HepG2 (cell line): ENCODE results near the gene DGCR8. TPM values are rescaled to one million over a fixed set of nuclear protein-coding genes. Genes with fewer than 3 reads are reported as not detected.

Source experiments
- ATF7-NPFF ChIP-seq: sonication (generic); formaldehyde crosslinking; IDR thresholded peaks from 2 replicates; pipeline ENCODE4 v1.8.1; 2023; ENCODE audit warnings: mild to moderate bottlenecking, low read depth, missing genetic modification reagents, moderate library complexity
- BRD4 ChIP-seq: sonication (generic); formaldehyde crosslinking; IDR thresholded peaks from 2 replicates; pipeline ENCODE4 v1.4.0; 2020; ENCODE audit warnings: missing genetic modification reagents
- FIP1L1 ChIP-seq: fragments of 200-400 bp; formaldehyde crosslinking; IDR thresholded peaks from 2 replicates; pipeline ENCODE4 v1.6.1; 2018; ENCODE audit warnings: low read depth, mild to moderate bottlenecking, low read length, moderate library complexity, borderline replicate concordance; ENCODE audit not compliant: insufficient read depth
- HNRNPUL1 ChIP-seq: fragments of 200-400 bp; formaldehyde crosslinking; IDR thresholded peaks from 2 replicates; pipeline ENCODE4 v1.6.1; 2017; ENCODE audit warnings: low read depth, mild to moderate bottlenecking, low read length, moderate library complexity
- ISX ChIP-seq: sonication (generic); formaldehyde crosslinking; conservative IDR thresholded peaks from 2 replicates; pipeline ENCODE4 v1.5.0; 2020; ENCODE audit warnings: missing genetic modification reagents
- MIXL1 ChIP-seq: IDR thresholded peaks from 2 replicates; pipeline ENCODE4 v1.6.1; 2016
- SIN3B ChIP-seq: fragments of 150-350 bp; IDR thresholded peaks from 2 replicates; pipeline ENCODE4 v1.6.1; 2014; ENCODE audit warnings: low read length
- SOX13 ChIP-seq, 3 experiments: fragments of 450-650 bp in 1 of 3; sonication (generic) in 1 of 3; formaldehyde crosslinking in 1 of 3; IDR thresholded peaks in 2 of 3; conservative IDR thresholded peaks in 1 of 3; 2 replicates each; pipeline versions ENCODE4 v1.5.0 to v1.6.1; 2016 to 2020; ENCODE audit warnings: antibody characterized with exemption in 1 of 3, mild to moderate bottlenecking in 1 of 3, missing compliant biosample characterization in 1 of 3, missing genetic modification reagents in 1 of 3, moderate library complexity in 1 of 3
- TAF1 ChIP-seq: sonication (generic); formaldehyde crosslinking; IDR thresholded peaks from 2 replicates; pipeline ENCODE4 v1.4.0; 2020; ENCODE audit warnings: missing genetic modification reagents
- TCF7 ChIP-seq: sonication (generic); IDR thresholded peaks from 2 replicates; pipeline ENCODE4 v1.6.1; 2016; ENCODE audit warnings: antibody characterized with exemption, low read depth
- USF2 ChIP-seq, 2 experiments: sonication (generic) in 1 of 2; formaldehyde crosslinking in 1 of 2; IDR thresholded peaks; 2 replicates each; pipeline versions ENCODE4 v1.5.1 to v1.6.1; 2011 to 2020; ENCODE audit warnings: borderline replicate concordance in 1 of 2, low read depth in 1 of 2, low read length in 1 of 2, mild to moderate bottlenecking in 1 of 2, missing genetic modification reagents in 1 of 2, moderate library complexity in 1 of 2
- ZNF232 ChIP-seq: sonication (generic); formaldehyde crosslinking; IDR thresholded peaks from 2 replicates; pipeline ENCODE4 v1.4.0; 2020; ENCODE audit warnings: missing genetic modification reagents, borderline replicate concordance
- ZNF329 ChIP-seq: sonication (generic); formaldehyde crosslinking; IDR thresholded peaks from 2 replicates; pipeline ENCODE4 v1.9.0; 2021; ENCODE audit warnings: low read depth, mild to moderate bottlenecking, missing genetic modification reagents
- ZNF343 ChIP-seq: sonication (generic); formaldehyde crosslinking; IDR thresholded peaks from 2 replicates; pipeline ENCODE4 v1.4.0; 2020; ENCODE audit warnings: mild to moderate bottlenecking, missing genetic modification reagents
- ZNF746 ChIP-seq: sonication (generic); formaldehyde crosslinking; IDR thresholded peaks from 2 replicates; pipeline ENCODE4 v1.8.0; 2022; ENCODE audit warnings: mild to moderate bottlenecking, missing genetic modification reagents
- ZNF75D ChIP-seq: sonication (generic); formaldehyde crosslinking; IDR thresholded peaks from 2 replicates; pipeline ENCODE4 v1.8.1; 2023; ENCODE audit warnings: missing genetic modification reagents, mild to moderate bottlenecking, borderline replicate concordance
- ZNF879 ChIP-seq: sonication (generic); formaldehyde crosslinking; IDR thresholded peaks from 2 replicates; pipeline ENCODE4 v1.8.1; 2023; ENCODE audit warnings: missing genetic modification reagents
- ZSCAN9 ChIP-seq: IDR thresholded peaks from 2 replicates; pipeline ENCODE4 v1.6.1; 2016; ENCODE audit warnings: borderline replicate concordance
- polyA plus RNA-seq, 8 experiments: library from polyadenylated mRNA; depleted of rRNA in 3 of 8; stranded (reverse) in 7 of 8; unstranded in 1 of 8; fragments of >200 nt; fragmentation: Illumina TruSeq in 4 of 8; extraction: Trizol in 4 of 8; gene quantifications; 2 replicates each; pipeline versions ENCODE4 v1.2.1 to v1.2.3, GENCODE V29; 2011 to 2016; ENCODE audit warnings: low read depth in 4 of 8, missing spikeins in 1 of 8, mixed read lengths in 1 of 8; ENCODE audit not compliant: insufficient read depth in 1 of 8
- total RNA-seq, 5 experiments: library from RNA; depleted of rRNA; stranded (reverse); fragments of >200 nt; fragmentation: Illumina TruSeq; extraction: Trizol; gene quantifications; 2 replicates each; pipeline ENCODE4 v1.2.3, GENCODE V29; 2016; ENCODE audit warnings: low read depth in 1 of 5
- TF ChIP-seq, protein P1 (sequence below): sonication (generic); formaldehyde crosslinking; IDR thresholded peaks from 2 replicates; pipeline ENCODE4 v1.9.0; 2021; ENCODE audit warnings: missing genetic modification reagents, mild to moderate bottlenecking, borderline replicate concordance
- TF ChIP-seq, protein P2 (sequence below): sonication (generic); formaldehyde crosslinking; IDR thresholded peaks from 2 replicates; pipeline ENCODE4 v1.9.0; 2022; ENCODE audit warnings: missing genetic modification reagents, mild to moderate bottlenecking, borderline replicate concordance

DGCR8 gene
- total and polyA plus RNA-seq, 2 of the 13 experiments (the other 11 are each of a cell fraction or from before 2014, with no cell fraction given): 10.2 to 23.2 TPM

DNA sequence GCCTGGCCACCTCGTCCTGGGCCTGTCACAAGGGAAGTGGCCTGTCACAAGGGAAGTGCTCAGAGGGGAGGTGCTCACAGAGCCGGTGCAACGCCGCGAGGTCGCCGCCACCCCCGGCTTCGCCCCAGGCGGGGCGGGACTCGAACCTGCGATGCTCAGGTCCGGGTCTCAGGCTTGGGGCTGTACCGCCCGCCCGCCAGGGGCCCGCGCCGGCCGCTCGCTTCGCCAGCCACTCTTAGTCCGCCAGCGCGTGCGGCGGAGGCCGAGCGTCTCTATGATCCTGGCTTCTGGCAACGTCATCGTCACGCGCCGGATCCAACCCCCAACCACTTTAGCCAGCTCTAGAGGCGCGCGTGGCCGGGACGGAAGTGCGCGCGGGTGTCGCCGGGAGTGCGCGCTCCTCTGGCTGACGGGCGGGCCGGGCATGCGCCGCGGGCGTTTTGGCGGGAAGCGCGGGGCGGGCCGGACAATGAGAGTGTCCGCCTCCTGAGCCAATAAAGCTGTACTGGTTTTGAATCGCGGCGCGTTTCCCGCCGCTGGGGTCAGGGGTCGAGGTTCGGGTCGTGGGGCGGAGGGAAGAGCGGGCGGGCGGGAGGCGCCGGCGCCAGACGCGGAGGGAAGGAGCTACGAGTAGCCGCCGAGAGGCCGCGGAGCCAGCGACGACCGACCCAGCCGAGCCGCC lies 37.1 kb downstream of the DGCR8 start, which contains the start of gene TRMT2A (continued):
- TF ChIP-seq USF2 (IDR thresholded peaks at IDR 0.05; ENCODE audit: low read depth, low read length) (no peak; the same call in 1 of the 2 replicates), USF2 (CRISPR knock-in tag; IDR thresholded peaks at IDR 0.05; ENCODE audit: borderline replicate concordance) (0 out of 2 replicates have a peak, but pooled peaks have one; percentile 26), SOX13 (IDR thresholded peaks at IDR 0.05) (no peak), SOX13 (CRISPR knock-in tag; conservative IDR thresholded peaks at IDR 0.05 in 1 of 2, IDR thresholded peaks at IDR 0.05 in 1 of 2) (peak in 1 of 2 experiments; percentile 69; a peak in 2 of 4 replicates), TAF1 (CRISPR knock-in tag) (peak; percentile 56; the same call in 1 of the 2 replicates), ISX (CRISPR knock-in tag) (no peak), SIN3B (peak; percentile 73; the same call in 1 of the 2 replicates), BRD4 (CRISPR knock-in tag) (no peak), HNRNPUL1 (peak; percentile 80; the same call in 1 of the 2 replicates), MIXL1 (CRISPR knock-in tag) (peak; percentile 58; the same call in 1 of the 2 replicates), ZNF329 (CRISPR knock-in tag) (peak; percentile 68; the same call in 1 of the 2 replicates), ZNF879 (CRISPR knock-in tag) (no peak), FIP1L1 (peak; percentile 52; the same call in 1 of the 2 replicates), ZNF232 (CRISPR knock-in tag) (no peak; the same call in 1 of the 2 replicates), ZNF343 (CRISPR knock-in tag) (no peak), ATF7-NPFF (CRISPR knock-in tag) (peak; percentile 92), ZSCAN9 (CRISPR knock-in tag) (peak; percentile 35; the same call in 1 of the 2 replicates), ZNF746 (CRISPR knock-in tag) (peak; percentile 81; the same call in 1 of the 2 replicates), TCF7 (no peak), ZNF75D (CRISPR knock-in tag) (no peak)
- TF ChIP-seq, protein P1, sequence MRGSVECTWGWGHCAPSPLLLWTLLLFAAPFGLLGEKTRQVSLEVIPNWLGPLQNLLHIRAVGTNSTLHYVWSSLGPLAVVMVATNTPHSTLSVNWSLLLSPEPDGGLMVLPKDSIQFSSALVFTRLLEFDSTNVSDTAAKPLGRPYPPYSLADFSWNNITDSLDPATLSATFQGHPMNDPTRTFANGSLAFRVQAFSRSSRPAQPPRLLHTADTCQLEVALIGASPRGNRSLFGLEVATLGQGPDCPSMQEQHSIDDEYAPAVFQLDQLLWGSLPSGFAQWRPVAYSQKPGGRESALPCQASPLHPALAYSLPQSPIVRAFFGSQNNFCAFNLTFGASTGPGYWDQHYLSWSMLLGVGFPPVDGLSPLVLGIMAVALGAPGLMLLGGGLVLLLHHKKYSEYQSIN (CRISPR knock-in tag): no peak
- TF ChIP-seq, protein P2, sequence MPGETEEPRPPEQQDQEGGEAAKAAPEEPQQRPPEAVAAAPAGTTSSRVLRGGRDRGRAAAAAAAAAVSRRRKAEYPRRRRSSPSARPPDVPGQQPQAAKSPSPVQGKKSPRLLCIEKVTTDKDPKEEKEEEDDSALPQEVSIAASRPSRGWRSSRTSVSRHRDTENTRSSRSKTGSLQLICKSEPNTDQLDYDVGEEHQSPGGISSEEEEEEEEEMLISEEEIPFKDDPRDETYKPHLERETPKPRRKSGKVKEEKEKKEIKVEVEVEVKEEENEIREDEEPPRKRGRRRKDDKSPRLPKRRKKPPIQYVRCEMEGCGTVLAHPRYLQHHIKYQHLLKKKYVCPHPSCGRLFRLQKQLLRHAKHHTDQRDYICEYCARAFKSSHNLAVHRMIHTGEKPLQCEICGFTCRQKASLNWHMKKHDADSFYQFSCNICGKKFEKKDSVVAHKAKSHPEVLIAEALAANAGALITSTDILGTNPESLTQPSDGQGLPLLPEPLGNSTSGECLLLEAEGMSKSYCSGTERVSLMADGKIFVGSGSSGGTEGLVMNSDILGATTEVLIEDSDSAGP (CRISPR knock-in tag): peak; percentile 80; the same call in 1 of the 2 replicates
